ENCODE data around the gene ARL2.

GRCh38 chr11:64989416-64989815 is 24.5 kb upstream of the ARL2 start:
- TF ChIP-seq CTCF (IDR thresholded peaks at IDR 0.05; ENCODE audit: low read length) (no peak), EZH2 (IDR thresholded peaks at IDR 0.05; ENCODE audit: borderline replicate concordance, low read length) (no peak)
